ENCODE measurements around the gene GAL3ST2. TPM values are rescaled to one million over a fixed set of nuclear protein-coding genes. Genes with fewer than 3 reads are reported as not detected.

GAL3ST2 gene
- total and polyA plus RNA-seq, 3 donors from 2014 or later, result 0.54 to 4.3 (median 2.8) TPM

DNA sequence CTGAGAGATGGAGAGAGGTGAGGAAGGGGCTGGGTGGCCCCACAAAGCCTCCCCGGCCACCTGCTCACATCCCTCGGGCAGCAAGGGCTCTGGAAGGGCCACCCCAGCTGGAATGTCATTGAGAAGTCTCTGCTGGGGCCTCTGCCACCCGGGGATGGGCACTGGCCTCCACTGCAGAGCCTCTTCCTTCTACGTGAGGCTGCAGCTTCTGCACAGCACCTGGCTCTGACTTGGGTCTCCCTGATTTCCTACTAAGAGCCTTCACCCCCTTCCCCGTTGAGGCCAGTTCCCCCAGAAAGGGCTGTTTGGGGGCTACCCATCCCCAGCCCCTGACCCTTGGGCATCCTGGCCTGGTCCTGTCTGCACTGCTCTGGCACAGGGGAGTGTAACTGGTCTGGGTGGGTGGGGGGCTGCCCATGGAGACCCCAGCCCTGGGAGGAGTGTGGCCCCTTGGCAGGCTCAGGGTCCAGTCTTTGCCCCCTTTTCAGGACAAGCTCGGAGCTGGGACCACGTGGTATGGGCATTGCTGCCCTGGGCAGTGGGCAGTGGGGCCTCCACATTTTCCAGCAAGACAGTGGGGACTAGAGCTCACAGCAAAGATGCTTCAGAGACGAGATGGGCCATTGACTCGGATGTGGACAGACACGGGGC, 76.5 kb downstream of the GAL3ST2 start:
- Histone ChIP-seq H3K27me3 (no peaks in the 10 kb centered on the region), H3K27ac (no peak overlapping the region), H3K4me1 (no peaks in the 10 kb centered on the region), H3K9me3 (no peaks in the 10 kb centered on the region), H3K4me3 (no peak overlapping the region), H3K36me3 (ENCODE audit: low read depth, missing control alignments) (no peaks in the 10 kb centered on the region)
- WGBS, 2 donors, result 86 to 90% methylated on average over 2 to 10 of the region's 10 CpGs
- intact Hi-C loops (cut with DNase I; ENCODE audit: low total_unique reads), result no loop called here
- DNase-seq, result no peak
- TF ChIP-seq, protein P1, sequence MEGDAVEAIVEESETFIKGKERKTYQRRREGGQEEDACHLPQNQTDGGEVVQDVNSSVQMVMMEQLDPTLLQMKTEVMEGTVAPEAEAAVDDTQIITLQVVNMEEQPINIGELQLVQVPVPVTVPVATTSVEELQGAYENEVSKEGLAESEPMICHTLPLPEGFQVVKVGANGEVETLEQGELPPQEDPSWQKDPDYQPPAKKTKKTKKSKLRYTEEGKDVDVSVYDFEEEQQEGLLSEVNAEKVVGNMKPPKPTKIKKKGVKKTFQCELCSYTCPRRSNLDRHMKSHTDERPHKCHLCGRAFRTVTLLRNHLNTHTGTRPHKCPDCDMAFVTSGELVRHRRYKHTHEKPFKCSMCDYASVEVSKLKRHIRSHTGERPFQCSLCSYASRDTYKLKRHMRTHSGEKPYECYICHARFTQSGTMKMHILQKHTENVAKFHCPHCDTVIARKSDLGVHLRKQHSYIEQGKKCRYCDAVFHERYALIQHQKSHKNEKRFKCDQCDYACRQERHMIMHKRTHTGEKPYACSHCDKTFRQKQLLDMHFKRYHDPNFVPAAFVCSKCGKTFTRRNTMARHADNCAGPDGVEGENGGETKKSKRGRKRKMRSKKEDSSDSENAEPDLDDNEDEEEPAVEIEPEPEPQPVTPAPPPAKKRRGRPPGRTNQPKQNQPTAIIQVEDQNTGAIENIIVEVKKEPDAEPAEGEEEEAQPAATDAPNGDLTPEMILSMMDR (IDR thresholded peaks at IDR 0.05), result no peak
- no peak for TF ChIP-seq POLR2A (IDR thresholded peaks at IDR 0.05)

Other genes starting within 250 kb of the GAL3ST2 start
- gene BOK, start 218.1 kb upstream of the GAL3ST2 start, total RNA-seq, result 10 to 100 TPM; 52.0 to 62.7 TPM
- gene BOK, start 218.1 kb upstream of the GAL3ST2 start, polyA plus RNA-seq (ENCODE audit: insufficient read depth, low read depth, low replicate concordance), result 20.2 TPM
- gene THAP4, start 139.7 kb upstream of the GAL3ST2 start, total RNA-seq, result 10 to 100 TPM; 61.3 to 73.5 TPM
- gene THAP4, start 139.7 kb upstream of the GAL3ST2 start, polyA plus RNA-seq (ENCODE audit: insufficient read depth, low read depth, low replicate concordance), result 73.5 TPM
- 100 to 1,000 TPM; 149 to 159 TPM for gene ATG4B, start 139.1 kb upstream of the GAL3ST2 start, total RNA-seq
- 123 TPM for gene ATG4B, start 139.1 kb upstream of the GAL3ST2 start, polyA plus RNA-seq (ENCODE audit: insufficient read depth, low read depth, low replicate concordance)
- 10 to 100 TPM; 27.4 to 30.0 TPM for gene DTYMK, start 90.0 kb upstream of the GAL3ST2 start, total RNA-seq
- gene DTYMK, start 90.0 kb upstream of the GAL3ST2 start, polyA plus RNA-seq (ENCODE audit: insufficient read depth, low read depth, low replicate concordance), result 16.4 TPM
- gene ING5, start 74.8 kb upstream of the GAL3ST2 start, total RNA-seq, result 10 to 100 TPM; 44.5 to 56.9 TPM
- 21.5 TPM for gene ING5, start 74.8 kb upstream of the GAL3ST2 start, polyA plus RNA-seq (ENCODE audit: insufficient read depth, low read depth, low replicate concordance)
- 10 to 100 TPM; 36.1 to 37.7 TPM for gene D2HGDH, start 42.2 kb upstream of the GAL3ST2 start, total RNA-seq
- gene D2HGDH, start 42.2 kb upstream of the GAL3ST2 start, polyA plus RNA-seq (ENCODE audit: insufficient read depth, low read depth, low replicate concordance), result 15.6 TPM
- gene NEU4, start 32.4 kb downstream of the GAL3ST2 start, total RNA-seq, result 1 to 10 TPM; 1.6 to 2.0 TPM
- 0.88 TPM for gene NEU4, start 32.4 kb downstream of the GAL3ST2 start, polyA plus RNA-seq (ENCODE audit: insufficient read depth, low read depth, low replicate concordance)
- under 1 TPM; 0.37 to 0.39 TPM for gene PDCD1, start 82.1 kb downstream of the GAL3ST2 start, total RNA-seq
- 0.47 TPM for gene PDCD1, start 82.1 kb downstream of the GAL3ST2 start, polyA plus RNA-seq (ENCODE audit: insufficient read depth, low read depth, low replicate concordance)
- gene RTP5, start 92.9 kb downstream of the GAL3ST2 start, total RNA-seq, result under 1 TPM; 0.47 to 0.93 TPM
- gene RTP5, start 92.9 kb downstream of the GAL3ST2 start, polyA plus RNA-seq (ENCODE audit: insufficient read depth, low read depth, low replicate concordance), result 0.13 TPM